Neural cell (in vitro differentiated cells): ENCODE results near the gene ARL15. TPM values are rescaled to one million over a fixed set of nuclear protein-coding genes. Genes with fewer than 3 reads are reported as not detected.
A peak's percentile ranks its signal among the peaks of the same experiment; 100 is the strongest.

Source experiments
- H2AFZ ChIP-seq: fragments of 200-600, 300-800 bp; sonication (generic), shearing (Covaris generic); 2 replicates; pipeline ENCODE4 v1.6.0; 2014; ENCODE audit warnings: low read depth, mild to moderate bottlenecking, antibody characterized with exemption, low read length, moderate library complexity
- H3F3A ChIP-seq: fragments of 200-600 bp; shearing (Covaris generic); 2 replicates; pipeline ENCODE4 v1.6.1; 2016; ENCODE audit warnings: mild to moderate bottlenecking, moderate library complexity, mixed read lengths, antibody characterized with exemption, low read length; ENCODE audit not compliant: insufficient read depth, poor library complexity, severe bottlenecking
- H3K27ac ChIP-seq: fragments of 200-600, 300-800 bp; sonication (generic), shearing (Covaris generic); 2 replicates; pipeline ENCODE4 v1.5.1; 2014; ENCODE audit warnings: mild to moderate bottlenecking, low read length, moderate library complexity
- H3K27me3 ChIP-seq: fragments of 300-800, 200-600 bp; sonication (generic), shearing (Covaris generic); 2 replicates; pipeline ENCODE4 v1.6.0; 2014; ENCODE audit warnings: mild to moderate bottlenecking, low read depth, low read length, moderate library complexity; ENCODE audit not compliant: insufficient read depth
- H3K36me3 ChIP-seq: fragments of 300-800, 200-600 bp; sonication (generic), shearing (Covaris generic); 2 replicates; pipeline ENCODE4 v1.5.1; 2014; ENCODE audit warnings: mild to moderate bottlenecking, antibody characterized with exemption, low read length, moderate library complexity; ENCODE audit not compliant: insufficient read depth
- H3K4me2 ChIP-seq: fragments of 300-800, 200-600 bp; sonication (generic), shearing (Covaris generic); 2 replicates; pipeline ENCODE4 v1.6.0; 2014; ENCODE audit warnings: mild to moderate bottlenecking, low read length
- H3K4me3 ChIP-seq: fragments of 300-800, 200-600 bp; sonication (generic), shearing (Covaris generic); 2 replicates; pipeline ENCODE4 v1.5.1; 2014; ENCODE audit warnings: mild to moderate bottlenecking, low read length, moderate library complexity
- H3K79me2 ChIP-seq: fragments of 200-600 bp; shearing (Covaris generic); replicated peaks from 2 replicates; pipeline ENCODE4 v1.6.0; 2014; ENCODE audit warnings: mild to moderate bottlenecking, low read length, moderate library complexity; ENCODE audit not compliant: insufficient read depth
- H3K9ac ChIP-seq: fragments of 300-800, 200-600 bp; sonication (generic), shearing (Covaris generic); 2 replicates; pipeline ENCODE4 v1.6.1; 2016; ENCODE audit warnings: mild to moderate bottlenecking, low read length, mixed read lengths
- H3K9me2 ChIP-seq: fragments of 200-600 bp; shearing (Covaris generic); 2 replicates; pipeline ENCODE4 v1.6.1; 2016; ENCODE audit warnings: mild to moderate bottlenecking, low read length, mixed read lengths; ENCODE audit not compliant: insufficient read depth
- H3K9me3 ChIP-seq: fragments of 200-600, 300-800 bp; sonication (generic), shearing (Covaris generic); 2 replicates; pipeline ENCODE4 v1.6.1; 2016; ENCODE audit warnings: mild to moderate bottlenecking, mixed run types, low read length, moderate library complexity, mixed read lengths
- H4K20me1 ChIP-seq: fragments of 200-600 bp; shearing (Covaris generic); 2 replicates; pipeline ENCODE4 v1.6.1; 2016; ENCODE audit warnings: mild to moderate bottlenecking, mixed run types; ENCODE audit not compliant: insufficient read depth
- CTCF ChIP-seq: fragments of 450-650 bp; IDR thresholded peaks from 2 replicates; pipeline ENCODE4 v1.5.1; 2014; ENCODE audit warnings: antibody characterized with exemption, mild to moderate bottlenecking, moderate library complexity; ENCODE audit not compliant: poor library complexity, severe bottlenecking
- EP300 ChIP-seq: fragments of 450-650 bp; conservative IDR thresholded peaks from 2 replicates; pipeline ENCODE4 v1.6.1; 2014; ENCODE audit warnings: antibody characterized with exemption, mild to moderate bottlenecking, moderate library complexity; ENCODE audit not compliant: poor library complexity, severe bottlenecking
- EZH2 ChIP-seq: fragments of 200-600, 300-800 bp; shearing (Covaris generic), sonication (generic); IDR thresholded peaks from 2 replicates; pipeline ENCODE4 v1.6.1; 2014; ENCODE audit warnings: antibody characterized with exemption, low read length, borderline replicate concordance, mild to moderate bottlenecking; ENCODE audit not compliant: insufficient read depth, poor library complexity, severe bottlenecking
- MXI1 ChIP-seq: fragments of 450-650 bp; conservative IDR thresholded peaks from 2 replicates; pipeline ENCODE4 v1.6.1; 2014; ENCODE audit warnings: antibody characterized with exemption, mild to moderate bottlenecking; ENCODE audit not compliant: poor library complexity, severe bottlenecking
- POLR2AphosphoS5 ChIP-seq: IDR thresholded peaks from 2 replicates; pipeline ENCODE4 v1.6.1; 2012
- RAD21 ChIP-seq: fragments of 450-650 bp; conservative IDR thresholded peaks from 2 replicates; pipeline ENCODE4 v1.6.1; 2014; ENCODE audit warnings: antibody characterized with exemption, mild to moderate bottlenecking, moderate library complexity
- REST ChIP-seq: IDR thresholded peaks from 2 replicates; pipeline ENCODE4 v1.6.1; 2012; ENCODE audit warnings: borderline replicate concordance
- SMC3 ChIP-seq: fragments of 450-650 bp; conservative IDR thresholded peaks from 2 replicates; pipeline ENCODE4 v1.6.1; 2014; ENCODE audit warnings: antibody characterized with exemption, mild to moderate bottlenecking, moderate library complexity; ENCODE audit not compliant: poor library complexity
- TAF1 ChIP-seq: IDR thresholded peaks from 2 replicates; pipeline ENCODE4 v1.6.1; 2012; ENCODE audit warnings: low read depth
- polyA plus RNA-seq: library from polyadenylated mRNA; depleted of rRNA; stranded (reverse); fragments of >200 nt; gene quantifications from 2 replicates; pipeline ENCODE4 v1.2.3, GENCODE V29; 2014

ARL15 gene
- polyA plus RNA-seq, 1 donor from 2014 or later, result 51.9 TPM

GRCh38 chr5:54309691-54310432 is 511 bp downstream of the ARL15 start:
- H3K9ac ChIP-seq, result peak overlapping the region; percentile 87
- peak overlapping the region; percentile 34 for H3K4me2 ChIP-seq
- H3K27ac ChIP-seq, result peak overlapping the region; percentile 86
- no peaks in the 10 kb centered on the region for H3K36me3 ChIP-seq
- TF ChIP-seq RAD21 (peak; percentile 6), POLR2AphosphoS5 (no peak), CTCF (no peak), REST (peak; percentile 20)
- H3K27me3 ChIP-seq, result peaks cover 13% of the 10 kb centered on the region
- H2AFZ ChIP-seq, result peak overlapping the region; percentile 78
- H3K79me2 ChIP-seq, result peaks cover 20% of the 10 kb centered on the region
- no peaks in the 10 kb centered on the region for H3F3A ChIP-seq
- H4K20me1 ChIP-seq, result no peaks in the 10 kb centered on the region
- H3K9me3 ChIP-seq, result no peaks in the 10 kb centered on the region
- H3K4me3 ChIP-seq, result peak overlapping the region; percentile 76
- no peaks in the 10 kb centered on the region for H3K9me2 ChIP-seq

- peaks cover 13% of the 10 kb centered on the region for H3K27me3 ChIP-seq
- H3K36me3 ChIP-seq, result no peaks in the 10 kb centered on the region
- no peaks in the 10 kb centered on the region for H3K9me3 ChIP-seq
- H3F3A ChIP-seq, result no peaks in the 10 kb centered on the region
- peak overlapping the region; percentile 86 for H3K27ac ChIP-seq
- peaks cover 22% of the 10 kb centered on the region for H3K79me2 ChIP-seq
- H2AFZ ChIP-seq, result no peak overlapping the region
- peak overlapping the region; percentile 34 for H3K4me2 ChIP-seq
- H3K9ac ChIP-seq, result peak overlapping the region; percentile 87
- H4K20me1 ChIP-seq, result no peaks in the 10 kb centered on the region
- TF ChIP-seq POLR2AphosphoS5 (no peak), EP300 (no peak), SMC3 (no peak), TAF1 (no peak), CTCF (no peak), EZH2 (no peak), REST (no peak), MXI1 (no peak), RAD21 (no peak)
- H3K4me3 ChIP-seq, result peak overlapping the region; percentile 76
- H3K9me2 ChIP-seq, result no peaks in the 10 kb centered on the region
Observed at GRCh38 chr5:54309276-54309675, 1.1 kb downstream of the ARL15 start.
